Measurements from ENCODE around the gene DENND6B.

DNA sequence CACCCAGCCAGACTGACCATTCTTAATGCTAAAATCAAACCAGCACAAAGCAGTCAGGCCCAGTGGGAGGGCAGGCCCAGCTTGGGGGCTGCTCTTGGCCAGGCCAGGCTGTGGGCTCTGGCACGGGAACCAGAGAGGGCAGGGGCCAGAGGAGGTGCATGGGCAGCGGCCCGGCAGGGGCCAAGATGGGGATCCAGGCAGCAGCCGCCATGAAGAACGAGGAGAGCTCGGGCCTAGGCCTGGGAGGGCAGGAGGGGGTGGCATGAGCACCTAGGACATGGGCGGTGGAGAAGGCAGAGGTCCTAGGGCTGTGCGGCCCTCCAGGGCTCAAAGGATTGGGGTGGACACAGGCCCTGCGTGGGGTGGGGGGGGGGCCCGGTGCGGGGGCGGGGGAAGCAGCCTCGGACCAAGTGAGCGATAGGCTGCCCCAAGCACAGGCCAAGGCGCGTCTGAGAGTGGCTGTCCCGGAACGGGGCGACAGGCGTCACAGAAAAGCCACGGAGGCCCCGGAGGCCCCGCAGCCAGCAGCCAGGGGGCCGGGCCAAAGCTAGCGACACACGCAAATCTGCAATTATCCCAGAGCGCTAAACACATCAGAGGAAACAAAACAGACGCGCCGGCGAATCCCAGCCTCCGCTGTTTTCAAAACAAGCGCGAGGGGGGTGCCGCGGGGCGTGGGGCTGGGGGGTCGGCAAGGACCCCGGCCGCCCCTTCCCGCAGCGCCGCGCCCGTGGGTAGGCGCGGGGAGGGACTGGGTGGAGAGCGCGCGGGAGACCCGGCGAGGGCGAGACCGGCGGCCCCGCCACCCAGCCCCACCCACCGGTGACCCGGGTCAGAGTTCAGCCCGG is 27.7 kb downstream of the DENND6B start:
- TF ChIP-seq, protein P1, sequence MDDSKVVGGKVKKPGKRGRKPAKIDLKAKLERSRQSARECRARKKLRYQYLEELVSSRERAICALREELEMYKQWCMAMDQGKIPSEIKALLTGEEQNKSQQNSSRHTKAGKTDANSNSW (CRISPR knock-in tag; IDR thresholded peaks at IDR 0.05; ENCODE audit: borderline replicate concordance), result no peak
- TF ChIP-seq ZNF768 (CRISPR knock-in tag; IDR thresholded peaks at IDR 0.05), result no peak
- TF ChIP-seq, protein P2, sequence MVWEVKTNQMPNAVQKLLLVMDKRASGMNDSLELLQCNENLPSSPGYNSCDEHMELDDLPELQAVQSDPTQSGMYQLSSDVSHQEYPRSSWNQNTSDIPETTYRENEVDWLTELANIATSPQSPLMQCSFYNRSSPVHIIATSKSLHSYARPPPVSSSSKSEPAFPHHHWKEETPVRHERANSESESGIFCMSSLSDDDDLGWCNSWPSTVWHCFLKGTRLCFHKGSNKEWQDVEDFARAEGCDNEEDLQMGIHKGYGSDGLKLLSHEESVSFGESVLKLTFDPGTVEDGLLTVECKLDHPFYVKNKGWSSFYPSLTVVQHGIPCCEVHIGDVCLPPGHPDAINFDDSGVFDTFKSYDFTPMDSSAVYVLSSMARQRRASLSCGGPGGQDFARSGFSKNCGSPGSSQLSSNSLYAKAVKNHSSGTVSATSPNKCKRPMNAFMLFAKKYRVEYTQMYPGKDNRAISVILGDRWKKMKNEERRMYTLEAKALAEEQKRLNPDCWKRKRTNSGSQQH (CRISPR knock-in tag; IDR thresholded peaks at IDR 0.05; ENCODE audit: low read depth), result no peak
- TF ChIP-seq, protein P3, sequence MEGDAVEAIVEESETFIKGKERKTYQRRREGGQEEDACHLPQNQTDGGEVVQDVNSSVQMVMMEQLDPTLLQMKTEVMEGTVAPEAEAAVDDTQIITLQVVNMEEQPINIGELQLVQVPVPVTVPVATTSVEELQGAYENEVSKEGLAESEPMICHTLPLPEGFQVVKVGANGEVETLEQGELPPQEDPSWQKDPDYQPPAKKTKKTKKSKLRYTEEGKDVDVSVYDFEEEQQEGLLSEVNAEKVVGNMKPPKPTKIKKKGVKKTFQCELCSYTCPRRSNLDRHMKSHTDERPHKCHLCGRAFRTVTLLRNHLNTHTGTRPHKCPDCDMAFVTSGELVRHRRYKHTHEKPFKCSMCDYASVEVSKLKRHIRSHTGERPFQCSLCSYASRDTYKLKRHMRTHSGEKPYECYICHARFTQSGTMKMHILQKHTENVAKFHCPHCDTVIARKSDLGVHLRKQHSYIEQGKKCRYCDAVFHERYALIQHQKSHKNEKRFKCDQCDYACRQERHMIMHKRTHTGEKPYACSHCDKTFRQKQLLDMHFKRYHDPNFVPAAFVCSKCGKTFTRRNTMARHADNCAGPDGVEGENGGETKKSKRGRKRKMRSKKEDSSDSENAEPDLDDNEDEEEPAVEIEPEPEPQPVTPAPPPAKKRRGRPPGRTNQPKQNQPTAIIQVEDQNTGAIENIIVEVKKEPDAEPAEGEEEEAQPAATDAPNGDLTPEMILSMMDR (CRISPR knock-in tag; IDR thresholded peaks at IDR 0.05), result no peak
- TF ChIP-seq, protein P4, sequence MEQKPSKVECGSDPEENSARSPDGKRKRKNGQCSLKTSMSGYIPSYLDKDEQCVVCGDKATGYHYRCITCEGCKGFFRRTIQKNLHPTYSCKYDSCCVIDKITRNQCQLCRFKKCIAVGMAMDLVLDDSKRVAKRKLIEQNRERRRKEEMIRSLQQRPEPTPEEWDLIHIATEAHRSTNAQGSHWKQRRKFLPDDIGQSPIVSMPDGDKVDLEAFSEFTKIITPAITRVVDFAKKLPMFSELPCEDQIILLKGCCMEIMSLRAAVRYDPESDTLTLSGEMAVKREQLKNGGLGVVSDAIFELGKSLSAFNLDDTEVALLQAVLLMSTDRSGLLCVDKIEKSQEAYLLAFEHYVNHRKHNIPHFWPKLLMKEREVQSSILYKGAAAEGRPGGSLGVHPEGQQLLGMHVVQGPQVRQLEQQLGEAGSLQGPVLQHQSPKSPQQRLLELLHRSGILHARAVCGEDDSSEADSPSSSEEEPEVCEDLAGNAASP (CRISPR knock-in tag; IDR thresholded peaks at IDR 0.05; ENCODE audit: borderline replicate concordance), result no peak
- TF ChIP-seq MIER3 (CRISPR knock-in tag; IDR thresholded peaks at IDR 0.05; ENCODE audit: borderline replicate concordance), result no peak

All from HepG2 (cell line).